Activated naive CD4-positive, alpha-beta T cell treated with anti-CD3 and anti-CD28 coated beads, Interleukin-2, amount 50 U/mL, for 24 hours (primary cell): ENCODE results near the gene CPT1B.
"Not testable (repeated sequence)": the region's sequence is repeated elsewhere in the genome, so short reads cannot be mapped to it uniquely, and the experiment has no call there.

Experiments used
- H3K27ac Mint-ChIP-seq: one replicate; pipeline ENCODE4 v1.8.0; 2021; ENCODE audit warnings: mild to moderate bottlenecking, mixed read lengths
- H3K27me3 Mint-ChIP-seq: one replicate; pipeline ENCODE4 v1.8.0; 2021; ENCODE audit warnings: mixed read lengths
- H3K36me3 Mint-ChIP-seq: one replicate; pipeline ENCODE4 v1.8.0; 2021; ENCODE audit warnings: mixed read lengths
- H3K4me1 Mint-ChIP-seq: one replicate; pipeline ENCODE4 v1.8.0; 2021; ENCODE audit warnings: mixed read lengths
- H3K4me3 Mint-ChIP-seq: one replicate; pipeline ENCODE4 v1.8.0; 2021; ENCODE audit warnings: mild to moderate bottlenecking, mixed read lengths
- H3K9me3 Mint-ChIP-seq: one replicate; pipeline ENCODE4 v1.8.0; 2021; ENCODE audit warnings: mixed read lengths

Gene CPT1B

GRCh38 chr22:50577987-50578775, at the start of gene CPT1B:
CPT1B (minus strand) TSS chr22:50578427; CDS start chr22:50577915, 512 bp downstream.
- Mint-ChIP-seq H3K36me3 (no peaks in the 10 kb centered on the region), H3K9me3 (no peaks in the 10 kb centered on the region), H3K4me3 (no peak within 1 kb of the TSS), H3K27me3 (no peaks in the 10 kb centered on the region), H3K4me1 (peaks cover 16% of the 10 kb centered on the region), H3K27ac (no peak within 1 kb of the TSS)

- Mint-ChIP-seq H3K27ac (peak overlapping the region; percentile 68), H3K36me3 (no peaks in the 10 kb centered on the region), H3K4me3 (peak overlapping the region; percentile 81), H3K27me3 (no peaks in the 10 kb centered on the region), H3K4me1 (peaks cover 35% of the 10 kb centered on the region), H3K9me3 (no peaks in the 10 kb centered on the region)
Measured at GRCh38 chr22:50626850-50627641, 48.8 kb upstream of the CPT1B start.

- no peaks in the 10 kb centered on the region for H3K9me3 Mint-ChIP-seq
- H3K4me3 Mint-ChIP-seq: peak overlapping the region; percentile 74
- peak overlapping the region; percentile 17 for H3K27ac Mint-ChIP-seq
- no peaks in the 10 kb centered on the region for H3K27me3 Mint-ChIP-seq
- H3K36me3 Mint-ChIP-seq: no peaks in the 10 kb centered on the region
- H3K4me1 Mint-ChIP-seq: peaks cover 42% of the 10 kb centered on the region
Measured at GRCh38 chr22:50626314-50626849, 48.2 kb upstream of the CPT1B start.

GRCh38 chr22:50625568-50626313, 47.5 kb upstream of the CPT1B start:
- Mint-ChIP-seq H3K36me3 (no peaks in the 10 kb centered on the region), H3K27ac (no peak overlapping the region), H3K9me3 (no peaks in the 10 kb centered on the region), H3K27me3 (no peaks in the 10 kb centered on the region), H3K4me1 (peaks cover 48% of the 10 kb centered on the region), H3K4me3 (no peak overlapping the region)

GRCh38 chr22:50625131-50625567, 46.9 kb upstream of the CPT1B start:
- H3K4me1 Mint-ChIP-seq: peaks cover 49% of the 10 kb centered on the region
- no peaks in the 10 kb centered on the region for H3K27me3 Mint-ChIP-seq
- H3K36me3 Mint-ChIP-seq: no peaks in the 10 kb centered on the region
- H3K27ac Mint-ChIP-seq: no peak overlapping the region
- H3K9me3 Mint-ChIP-seq: no peaks in the 10 kb centered on the region
- H3K4me3 Mint-ChIP-seq: no peak overlapping the region

- Mint-ChIP-seq H3K9me3 (no peaks in the 10 kb centered on the region), H3K27ac (no peak overlapping the region), H3K36me3 (no peaks in the 10 kb centered on the region), H3K4me3 (no peak overlapping the region), H3K27me3 (no peaks in the 10 kb centered on the region), H3K4me1 (peaks cover 48% of the 10 kb centered on the region)
Measured at GRCh38 chr22:50624347-50625130, 46.3 kb upstream of the CPT1B start.

GRCh38 chr22:50622723-50623327, 44.6 kb upstream of the CPT1B start:
- no peaks in the 10 kb centered on the region for H3K9me3 Mint-ChIP-seq
- no peak overlapping the region for H3K4me3 Mint-ChIP-seq
- H3K4me1 Mint-ChIP-seq: peaks cover 37% of the 10 kb centered on the region
- H3K36me3 Mint-ChIP-seq: no peaks in the 10 kb centered on the region
- no peaks in the 10 kb centered on the region for H3K27me3 Mint-ChIP-seq
- H3K27ac Mint-ChIP-seq: no peak overlapping the region

- Mint-ChIP-seq H3K4me1 (peaks cover 37% of the 10 kb centered on the region), H3K27ac (peak overlapping the region; percentile 95), H3K27me3 (no peaks in the 10 kb centered on the region), H3K36me3 (no peaks in the 10 kb centered on the region), H3K9me3 (no peaks in the 10 kb centered on the region), H3K4me3 (peak overlapping the region; percentile 92)
Measured at GRCh38 chr22:50621948-50622722, 43.9 kb upstream of the CPT1B start.

- H3K27ac Mint-ChIP-seq: peak overlapping the region; percentile 95
- H3K4me3 Mint-ChIP-seq: peak overlapping the region; percentile 92
- H3K9me3 Mint-ChIP-seq: no peaks in the 10 kb centered on the region
- no peaks in the 10 kb centered on the region for H3K36me3 Mint-ChIP-seq
- H3K4me1 Mint-ChIP-seq: peaks cover 34% of the 10 kb centered on the region
- no peaks in the 10 kb centered on the region for H3K27me3 Mint-ChIP-seq
Measured at GRCh38 chr22:50621356-50621880, 43.2 kb upstream of the CPT1B start.

- Mint-ChIP-seq H3K27me3 (no peaks in the 10 kb centered on the region), H3K36me3 (no peaks in the 10 kb centered on the region)
Measured at GRCh38 chr22:50620593-50621355, 42.5 kb upstream of the CPT1B start.

GRCh38 chr22:50614296-50614695, 36.1 kb upstream of the CPT1B start:
- H3K4me3 Mint-ChIP-seq, H3K36me3 Mint-ChIP-seq, H3K9me3 Mint-ChIP-seq, H3K27me3 Mint-ChIP-seq: not testable (repeated sequence)
- H3K4me1 Mint-ChIP-seq: peaks cover 13% of the 10 kb centered on the region
- H3K27ac Mint-ChIP-seq: peak overlapping the region; percentile 23

More at GRCh38 chr22:50620593-50621355, 42.5 kb upstream of the CPT1B start:
- Mint-ChIP-seq H3K4me3 (peak overlapping the region; percentile 92), H3K27ac (peak overlapping the region; percentile 95), H3K9me3 (no peaks in the 10 kb centered on the region), H3K4me1 (peaks cover 33% of the 10 kb centered on the region)

GRCh38 chr22:50613291-50613981, 35.2 kb upstream of the CPT1B start:
- no peaks in the 10 kb centered on the region for H3K36me3 Mint-ChIP-seq

More at GRCh38 chr22:50613291-50613981, 35.2 kb upstream of the CPT1B start:
- Mint-ChIP-seq H3K27ac (no peak overlapping the region), H3K4me3 (no peak overlapping the region), H3K4me1 (peaks cover 13% of the 10 kb centered on the region), H3K9me3 (no peaks in the 10 kb centered on the region), H3K27me3 (no peaks in the 10 kb centered on the region)
